Stimulated activated CD4-positive, alpha-beta T cell treated with anti-CD3 and anti-CD28 coated beads, Interleukin-1b, Interleukin-23, amount 100 ng/mL, for 4 hours (primary cell): ENCODE measurements around the gene EPB41L4B.
"Not testable (repeated sequence)": the region's sequence is repeated elsewhere in the genome, so short reads cannot be mapped to it uniquely, and the experiment has no call there.

Experiments
- DNase-seq, 2 donors: peaks; one replicate each; pipeline ENCODE4 v3.0.0-alpha.2; 2020; ENCODE audit warnings: low read depth in 2 of 2

Gene EPB41L4B

DNA sequence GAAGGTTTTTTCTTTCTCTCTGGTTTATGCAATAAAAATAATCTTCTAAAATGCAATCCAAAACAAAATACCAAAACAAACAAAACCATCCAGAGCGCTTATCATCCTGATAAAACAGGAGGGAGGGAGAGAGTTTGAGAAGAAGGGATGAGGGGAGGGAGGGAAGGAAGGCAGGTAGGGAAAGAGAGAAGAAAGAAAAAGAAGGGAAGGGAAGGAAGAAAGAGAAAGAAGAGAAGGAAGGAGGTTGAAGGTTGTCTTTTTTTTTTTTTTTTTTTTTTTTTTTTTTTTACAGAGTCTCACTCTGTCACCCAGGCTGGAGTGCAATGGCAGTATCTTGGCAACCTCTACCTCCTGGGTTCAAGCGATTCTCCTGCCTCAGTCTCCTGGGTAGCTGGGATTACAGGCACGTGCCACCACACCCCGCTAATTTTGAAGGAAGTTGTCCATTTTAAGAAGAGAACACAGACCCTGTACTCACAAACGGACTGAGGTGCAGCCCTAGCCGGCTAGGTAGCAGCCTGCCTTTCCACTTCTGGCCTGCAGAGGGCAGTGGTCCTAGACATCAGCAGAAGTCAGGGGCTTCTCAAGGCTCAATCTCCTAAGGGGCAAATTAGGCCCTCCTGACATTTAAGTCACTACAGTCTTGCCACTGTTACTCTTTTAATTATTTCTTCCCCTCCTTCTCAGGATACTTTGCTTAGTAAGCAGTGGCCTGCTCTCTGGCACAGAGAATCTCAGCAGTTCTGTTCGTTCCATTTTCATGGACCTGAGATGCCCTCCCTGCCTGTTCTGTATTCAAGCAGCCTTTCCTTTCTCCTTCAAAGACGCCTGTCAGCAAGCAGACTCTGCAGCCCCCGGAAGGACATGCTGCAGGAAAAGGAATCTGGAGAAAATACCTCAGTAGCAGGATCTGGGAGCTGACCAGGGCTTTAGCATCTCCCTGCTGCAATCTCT is 76.4 kb downstream of the EPB41L4B start:
- DNase-seq = peak; percentile 45 to 52

DNA sequence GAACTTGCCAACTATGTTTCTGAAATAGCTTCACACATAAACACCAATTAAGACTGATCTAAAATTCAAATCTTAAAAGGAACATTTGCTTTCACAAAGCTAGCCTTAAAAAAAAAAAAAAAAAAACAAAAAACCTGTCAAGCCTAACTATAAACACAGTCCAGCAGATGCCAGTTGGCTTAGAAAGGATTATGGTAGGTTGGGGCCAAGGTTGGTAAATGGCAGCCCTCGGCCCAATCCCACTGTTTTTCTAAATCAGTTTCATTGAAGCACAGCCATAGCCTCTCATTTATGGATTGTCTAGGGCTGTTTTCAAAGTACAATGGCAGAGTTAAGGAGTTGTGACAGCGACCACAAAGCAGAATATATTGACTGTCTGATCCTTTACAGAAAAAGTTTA is 78.1 kb downstream of the EPB41L4B start:
- no peak for DNase-seq

DNA sequence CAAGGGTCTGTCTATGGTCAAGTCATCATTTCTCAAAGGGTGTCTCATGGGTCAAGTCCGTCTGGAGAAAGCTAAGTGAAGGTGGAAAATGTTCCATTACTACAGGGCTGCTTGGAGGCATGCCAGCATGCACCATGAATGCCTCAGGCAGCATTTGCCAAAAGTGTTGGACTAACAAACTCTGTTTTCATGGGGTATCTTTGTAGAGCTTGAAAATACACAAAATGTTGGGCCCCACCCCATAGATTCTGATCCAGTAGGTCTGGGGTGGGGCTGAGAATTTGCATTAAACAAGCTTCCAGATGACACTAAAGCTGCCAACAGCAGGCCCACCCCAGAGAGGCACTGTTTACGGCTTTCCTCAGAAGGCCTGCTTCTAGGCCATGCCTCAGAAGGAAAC is 78.8 kb downstream of the EPB41L4B start:
- DNase-seq = no peak

DNA sequence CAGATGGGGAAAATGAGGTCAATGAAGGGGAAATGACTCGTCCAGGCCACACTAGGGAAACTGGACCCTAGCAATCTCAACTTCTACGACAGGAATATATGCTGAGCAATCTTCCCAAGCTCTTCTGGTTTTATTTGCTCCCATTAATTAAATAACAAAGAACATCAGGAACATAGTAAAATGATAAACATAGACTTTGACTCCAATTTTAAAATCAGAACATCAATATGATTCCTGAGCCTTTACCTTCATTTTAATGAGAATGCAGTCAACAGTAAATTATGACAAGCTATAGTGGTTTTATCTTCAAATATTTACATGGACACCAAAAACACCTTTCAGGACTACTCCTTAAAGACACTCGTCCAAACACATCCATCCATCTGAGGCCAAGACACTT is 79.7 kb downstream of the EPB41L4B start:
- DNase-seq = no peak

DNA sequence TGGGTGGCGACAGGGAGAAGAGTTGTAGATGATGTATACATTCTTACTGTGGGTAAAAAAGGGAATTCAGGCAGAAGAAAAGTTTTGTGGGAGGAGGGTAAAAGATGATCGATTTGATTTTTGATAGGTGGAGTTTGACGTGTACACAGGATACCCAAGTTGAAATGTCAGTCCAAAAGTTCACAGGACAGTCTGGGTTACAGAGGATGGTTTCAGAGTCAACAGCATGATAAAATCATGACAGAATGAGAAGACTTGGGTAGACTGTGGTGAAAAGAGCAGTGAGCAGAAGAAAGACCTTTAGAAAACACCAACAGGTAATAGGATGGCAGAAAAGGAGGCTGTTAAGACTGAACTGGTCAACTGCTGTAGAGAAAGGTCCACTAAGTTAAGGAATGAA is 81.6 kb downstream of the EPB41L4B start:
- no peak for DNase-seq

DNA sequence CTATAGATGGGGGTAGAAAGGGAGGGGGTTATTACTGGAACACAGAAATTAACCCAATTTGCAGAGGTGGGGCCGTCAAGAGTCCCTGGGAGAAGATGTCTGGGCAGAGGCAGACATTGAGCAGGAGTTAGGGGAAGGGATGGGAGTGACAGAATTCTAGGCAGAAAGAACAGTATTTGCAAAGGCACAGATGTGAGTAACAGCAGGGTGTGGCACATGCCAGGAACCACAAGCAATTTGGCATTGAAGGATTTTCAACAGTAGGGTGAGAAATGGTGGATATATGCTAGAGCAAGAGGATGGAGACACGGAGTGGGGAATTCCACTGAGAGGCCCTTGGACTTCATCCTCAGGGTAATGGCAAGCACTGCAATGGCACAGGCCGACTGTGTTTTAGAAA is 82.2 kb downstream of the EPB41L4B start:
- no peak for DNase-seq

GRCh38 chr9:109238125-109238524 is 82.7 kb downstream of the EPB41L4B start:
- DNase-seq = no peak

GRCh38 chr9:109232449-109233237 is 88.2 kb downstream of the EPB41L4B start:
- no peak for DNase-seq

- DNase-seq = no peak
Measured at GRCh38 chr9:109231593-109231992, 89.3 kb downstream of the EPB41L4B start.

GRCh38 chr9:109230277-109230676 is 90.6 kb downstream of the EPB41L4B start:
- DNase-seq = no peak

- DNase-seq = no peak
Measured at GRCh38 chr9:109229682-109230081, 91.2 kb downstream of the EPB41L4B start.

DNA sequence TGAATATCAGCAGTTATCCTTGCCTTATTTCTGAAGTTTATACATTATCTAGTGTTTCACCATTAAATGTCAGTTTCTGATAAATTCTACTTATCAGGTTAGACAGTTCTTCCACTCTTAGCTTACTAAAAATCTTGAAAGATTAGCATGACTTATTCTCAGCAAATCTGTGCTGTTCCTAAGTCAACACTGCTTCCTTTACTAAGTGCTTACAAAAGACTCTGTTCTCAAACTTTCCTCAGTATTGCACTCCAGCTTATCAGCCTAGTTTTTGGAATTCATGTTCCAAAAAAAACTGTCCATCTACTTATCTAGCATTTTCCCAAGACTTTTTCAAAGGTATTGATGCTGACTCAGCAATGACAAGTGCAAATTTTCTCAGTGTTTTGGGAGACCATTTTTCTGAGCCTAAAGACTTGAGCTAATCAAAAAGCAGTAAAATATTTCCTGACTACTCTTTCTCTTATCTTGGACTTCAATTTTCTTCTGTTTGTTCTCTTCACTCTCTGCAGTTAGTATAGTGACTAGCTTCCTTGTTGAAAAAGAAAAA is 92.7 kb downstream of the EPB41L4B start:
- DNase-seq = no peak

GRCh38 chr9:109225629-109226028 is 95.2 kb downstream of the EPB41L4B start:
- no peak for DNase-seq

DNA sequence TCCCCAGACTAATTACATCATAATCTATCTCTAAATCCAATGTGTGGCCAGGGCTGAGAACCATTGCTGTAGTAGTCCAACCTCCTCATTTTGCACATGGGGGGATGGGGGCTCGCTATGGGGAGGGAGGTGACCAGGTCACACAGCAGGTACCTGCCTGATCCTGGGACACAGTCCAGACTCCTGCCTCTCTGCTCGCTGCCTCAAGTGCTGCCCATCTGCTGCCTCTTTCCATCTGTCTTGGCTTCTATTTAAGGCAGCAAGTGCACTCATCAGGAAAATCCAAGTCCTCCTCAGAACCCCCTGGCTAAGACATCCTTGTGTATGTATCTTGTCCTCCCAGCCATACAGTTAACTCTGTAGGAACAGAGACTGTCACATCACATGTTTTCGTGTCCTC is 96.1 kb downstream of the EPB41L4B start:
- DNase-seq = no peak

DNA sequence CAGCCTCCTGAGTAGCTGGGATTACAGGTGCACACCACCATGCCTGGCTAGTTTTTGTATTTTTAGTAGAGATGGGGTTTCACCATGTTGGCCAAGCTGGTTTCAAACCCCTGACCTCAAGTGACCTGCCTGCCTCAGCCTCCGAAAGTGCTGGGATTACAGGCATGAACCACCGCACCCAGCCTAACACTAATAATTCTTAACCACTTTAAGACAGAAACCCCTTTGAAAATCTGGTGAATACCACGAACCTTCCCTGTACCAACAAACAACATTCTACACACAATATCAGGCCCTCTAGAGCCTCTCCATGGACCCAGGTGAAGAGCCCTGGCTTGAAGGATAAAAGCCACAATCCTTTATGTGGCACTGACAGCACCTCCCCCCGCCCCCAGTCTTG is 102.6 kb downstream of the EPB41L4B start:
- DNase-seq = not testable (repeated sequence)

GRCh38 chr9:109214414-109214813 is 106.4 kb downstream of the EPB41L4B start:
- DNase-seq = no peak

DNA sequence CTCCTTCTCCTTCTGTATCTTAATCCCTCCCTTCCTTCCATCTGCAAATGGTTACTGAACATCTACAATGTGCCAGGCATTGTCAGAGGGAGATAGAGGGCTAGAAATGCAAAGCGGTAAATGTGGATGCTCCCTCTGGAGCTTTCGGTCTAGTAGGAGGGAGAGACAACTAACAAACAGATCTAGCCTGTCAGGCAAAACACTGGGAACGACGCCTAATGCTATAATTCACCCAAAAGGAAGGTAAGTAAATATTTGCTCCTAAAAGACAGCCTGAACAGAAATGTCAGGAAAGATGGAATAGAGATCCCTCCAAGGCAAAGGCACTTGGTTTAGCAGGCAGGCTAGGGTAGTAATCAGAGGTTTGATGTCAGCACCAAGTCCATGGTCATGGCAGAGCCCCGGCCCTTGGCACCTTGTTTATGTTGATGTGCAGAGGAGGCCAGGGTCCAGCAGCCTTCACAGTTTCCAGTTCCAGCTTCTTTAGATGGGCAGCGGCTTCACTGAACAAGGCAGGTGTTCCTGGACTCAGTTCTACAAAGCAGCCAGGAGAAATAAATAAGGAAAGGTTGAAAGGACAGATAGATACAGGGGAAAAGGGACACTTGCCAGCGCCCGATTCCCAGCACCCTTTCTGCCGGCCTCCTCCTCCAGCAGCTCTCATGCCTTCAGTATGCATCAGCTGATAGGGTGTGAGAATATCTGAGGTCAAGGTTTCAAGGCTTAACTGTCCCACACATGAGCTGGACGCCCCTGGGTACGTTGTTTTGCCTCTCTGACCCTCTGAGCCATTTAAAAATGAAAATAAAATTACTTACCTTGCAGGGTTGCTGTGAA is 107.4 kb downstream of the EPB41L4B start:
- DNase-seq = no peak

GRCh38 chr9:109212768-109213167 is 108.1 kb downstream of the EPB41L4B start:
- no peak for DNase-seq

GRCh38 chr9:109206670-109207069 is 114.2 kb downstream of the EPB41L4B start:
- no peak for DNase-seq

- no peak for DNase-seq
Measured at GRCh38 chr9:109205526-109205925, 115.3 kb downstream of the EPB41L4B start.

- no peak for DNase-seq
Measured at GRCh38 chr9:109203761-109204360, 117.0 kb downstream of the EPB41L4B start.
